GM19438 (cell line): Measurements from ENCODE around the gene MRTFB.
"Not testable (repeated sequence)": the region's sequence is repeated elsewhere in the genome, so short reads cannot be mapped to it uniquely, and the experiment has no call there.

ENCODE experiments used
- ATAC-seq: cut with Tn5 transposase; IDR thresholded peaks from one replicate; pipeline ENCODE4 v1.9.1; 2021; ENCODE audit warnings: low read depth; ENCODE audit not compliant: unreplicated experiment

MRTFB gene

DNA sequence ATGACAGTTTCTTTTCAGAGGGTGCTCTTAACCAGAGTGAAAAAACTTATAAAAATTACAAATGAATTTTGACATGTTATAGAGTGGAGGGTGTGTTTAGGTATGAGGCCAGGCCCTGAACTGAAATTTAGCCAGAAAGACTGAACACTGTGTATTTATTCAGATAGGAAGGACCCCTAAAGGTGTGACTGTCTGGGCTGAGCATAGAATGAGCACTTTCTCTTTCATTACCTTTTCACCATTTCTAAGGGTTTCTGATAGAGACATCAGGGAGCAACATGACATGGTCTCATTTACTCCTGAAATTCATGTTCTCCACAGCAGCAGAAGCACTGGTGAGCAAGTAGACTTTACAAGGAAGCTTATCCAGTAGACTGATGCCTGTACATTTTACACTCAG is 32.9 kb downstream of the MRTFB start:
- no peak for ATAC-seq

DNA sequence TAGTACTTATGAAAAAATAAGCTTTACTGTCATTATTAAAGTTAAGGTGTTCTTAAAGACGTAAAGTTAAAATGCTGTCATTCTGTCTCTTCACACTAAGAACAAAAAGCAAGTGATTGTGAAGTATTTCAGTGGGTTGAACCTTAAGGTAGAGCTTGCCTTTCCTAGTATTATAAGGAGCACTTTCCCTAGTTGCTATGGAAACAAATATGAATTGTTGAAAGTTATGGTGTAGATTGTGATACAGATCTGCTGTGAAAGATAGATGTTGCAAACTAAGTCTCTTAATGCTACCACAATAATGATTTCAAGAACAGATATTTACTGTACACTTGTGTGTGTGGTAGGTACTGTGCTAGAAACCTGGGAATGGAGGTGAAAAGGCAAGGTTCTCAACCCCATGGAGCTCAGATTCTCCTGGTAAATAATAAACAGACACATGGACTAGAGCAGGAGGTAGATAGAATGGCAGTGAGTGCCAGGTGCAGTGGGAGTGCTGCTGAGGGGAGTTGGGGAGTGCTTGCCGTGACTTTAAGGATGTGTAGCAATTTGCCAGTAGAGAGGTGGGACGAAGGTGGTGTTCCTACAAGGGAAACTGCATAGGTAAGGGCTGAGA is 34.7 kb downstream of the MRTFB start:
- no peak for ATAC-seq

DNA sequence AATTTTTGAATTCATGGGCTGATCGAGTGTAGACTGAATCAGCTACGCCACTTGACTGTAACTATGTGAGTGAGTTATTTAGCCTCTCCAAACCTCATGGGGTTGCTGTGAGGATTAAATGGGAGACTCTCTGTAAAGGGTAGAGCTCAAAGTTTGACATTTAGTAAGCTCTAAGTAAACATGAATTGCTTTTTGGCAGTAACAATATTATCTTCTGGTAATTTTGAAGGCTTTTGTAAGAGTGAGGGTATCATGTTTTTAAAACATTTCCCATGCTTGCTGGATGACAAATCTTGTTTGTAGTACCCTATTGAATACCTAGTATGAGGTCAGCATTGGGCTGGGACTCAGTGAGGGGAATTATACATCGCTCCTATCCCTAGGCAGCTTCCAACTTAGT is 35.3 kb downstream of the MRTFB start:
- no peak for ATAC-seq

DNA sequence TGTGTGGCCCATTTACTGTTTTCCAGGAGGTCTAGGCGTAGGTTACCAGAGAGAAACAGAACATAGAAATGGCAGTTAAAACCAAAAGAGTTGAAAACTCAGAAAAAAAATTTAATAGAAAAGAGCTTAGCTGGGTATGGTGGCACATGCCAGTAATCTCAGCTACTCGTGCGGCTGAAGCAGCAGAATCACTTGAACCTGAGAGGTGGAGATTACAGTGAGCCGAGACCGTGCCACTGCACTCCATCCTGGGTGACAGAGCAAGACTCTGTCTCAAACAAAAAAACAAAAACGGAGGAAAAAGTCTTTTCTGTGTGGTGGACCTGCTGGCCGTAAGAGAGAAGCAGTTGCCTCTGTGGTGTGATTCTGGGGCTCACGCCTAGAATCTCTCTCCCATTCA is 35.8 kb downstream of the MRTFB start:
- no peak for ATAC-seq

DNA sequence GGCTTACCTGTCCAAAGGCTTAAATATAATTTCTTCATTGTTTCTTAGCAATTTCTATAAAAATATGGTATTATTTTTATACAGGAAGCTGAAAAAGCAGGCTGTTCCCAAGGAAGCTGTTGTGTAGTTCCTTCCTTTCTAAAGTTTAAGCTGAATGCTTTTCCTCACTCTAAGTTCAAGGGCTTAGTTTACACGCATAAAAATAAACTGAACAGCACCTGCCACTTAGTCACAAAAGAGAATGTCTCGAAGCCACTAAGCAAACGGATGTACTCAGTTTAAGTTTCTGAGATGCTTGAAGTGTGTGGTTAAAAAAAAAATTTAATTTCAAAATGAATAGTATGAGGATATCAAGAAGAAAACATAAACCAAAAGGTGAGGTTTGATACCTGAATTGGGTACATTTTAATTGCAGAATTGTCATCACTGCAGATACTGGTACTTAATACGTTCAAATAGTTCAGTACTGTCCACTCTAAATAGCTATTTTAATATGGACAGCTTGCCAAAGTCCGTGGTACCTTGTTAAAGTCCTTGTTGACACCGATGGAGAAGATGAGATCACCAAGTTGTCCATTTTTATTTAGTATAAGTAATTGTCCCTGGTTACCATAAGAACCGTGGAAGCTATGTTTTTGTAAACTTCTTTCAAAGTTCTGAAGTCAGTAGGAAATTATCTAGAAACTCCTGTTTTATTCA is 38.1 kb downstream of the MRTFB start:
- ATAC-seq, result no peak

DNA sequence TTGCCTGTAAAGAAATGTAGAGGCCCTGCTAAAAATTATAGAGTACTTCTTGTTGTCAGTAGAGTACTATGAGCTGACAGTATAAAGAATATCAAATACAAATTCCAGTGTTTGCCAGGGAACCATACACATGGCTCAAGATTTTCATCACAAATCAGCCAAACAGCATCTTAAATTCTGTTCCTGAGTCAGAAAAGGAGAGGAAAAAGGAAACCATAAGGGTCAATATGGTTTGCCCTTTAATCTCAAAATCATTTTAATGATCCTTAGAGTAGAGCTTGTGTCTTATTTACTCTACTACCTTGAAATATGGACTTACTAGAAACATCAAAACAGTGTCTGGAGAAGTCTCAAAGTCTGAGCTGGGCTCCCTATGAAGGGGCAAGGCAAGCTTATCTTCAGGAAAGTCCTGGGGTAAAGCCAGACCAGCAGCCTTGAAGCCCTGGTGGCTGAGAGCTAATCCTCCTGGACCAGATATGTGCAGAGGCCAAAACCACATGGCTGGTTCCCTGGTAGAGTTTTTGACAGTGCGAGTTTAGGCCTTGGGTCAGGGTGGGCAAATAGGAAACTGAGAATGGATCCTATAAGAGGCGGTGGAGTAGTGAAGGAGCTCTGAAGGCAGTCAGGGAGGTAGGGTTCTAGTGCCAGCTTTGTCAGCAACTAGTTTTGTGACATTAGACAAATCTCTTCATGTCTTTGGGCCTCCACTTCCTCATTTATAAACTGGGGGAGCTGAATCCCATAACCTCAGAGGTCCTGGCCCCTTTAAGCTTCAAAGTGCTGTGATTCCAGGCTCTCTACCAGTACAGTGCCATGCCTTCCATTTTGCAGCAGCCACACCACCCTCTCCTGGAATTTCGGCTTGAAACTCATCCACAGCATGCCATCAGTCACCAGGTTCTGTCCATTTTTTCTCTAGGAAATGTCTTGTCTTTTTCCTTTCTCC is 38.9 kb downstream of the MRTFB start:
- no peak for ATAC-seq

DNA sequence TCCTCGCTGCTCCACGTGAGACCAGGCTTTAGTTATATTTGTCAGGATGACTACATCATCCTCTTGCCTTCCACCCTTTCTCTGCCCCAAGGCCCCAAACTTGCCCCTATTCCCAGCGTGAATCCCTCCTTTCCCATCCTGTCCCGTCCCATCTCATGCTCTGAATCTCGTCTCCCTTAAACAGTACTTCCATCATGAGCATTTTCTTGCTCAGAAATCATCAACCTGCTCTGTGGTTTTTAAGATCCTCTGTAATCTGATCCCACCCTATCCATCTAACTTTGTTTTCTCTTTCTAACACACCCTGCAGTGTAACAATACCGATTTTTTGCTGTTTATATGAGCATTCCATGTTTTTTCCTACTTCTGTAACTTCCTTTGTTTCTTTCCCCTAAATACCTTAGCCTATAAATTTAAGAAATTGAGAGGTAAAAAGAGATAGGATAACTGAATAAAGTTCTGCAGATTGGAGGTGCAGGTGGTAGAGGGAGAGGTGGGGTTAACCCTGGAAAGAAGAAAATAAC is 39.7 kb downstream of the MRTFB start:
- ATAC-seq, result no peak

DNA sequence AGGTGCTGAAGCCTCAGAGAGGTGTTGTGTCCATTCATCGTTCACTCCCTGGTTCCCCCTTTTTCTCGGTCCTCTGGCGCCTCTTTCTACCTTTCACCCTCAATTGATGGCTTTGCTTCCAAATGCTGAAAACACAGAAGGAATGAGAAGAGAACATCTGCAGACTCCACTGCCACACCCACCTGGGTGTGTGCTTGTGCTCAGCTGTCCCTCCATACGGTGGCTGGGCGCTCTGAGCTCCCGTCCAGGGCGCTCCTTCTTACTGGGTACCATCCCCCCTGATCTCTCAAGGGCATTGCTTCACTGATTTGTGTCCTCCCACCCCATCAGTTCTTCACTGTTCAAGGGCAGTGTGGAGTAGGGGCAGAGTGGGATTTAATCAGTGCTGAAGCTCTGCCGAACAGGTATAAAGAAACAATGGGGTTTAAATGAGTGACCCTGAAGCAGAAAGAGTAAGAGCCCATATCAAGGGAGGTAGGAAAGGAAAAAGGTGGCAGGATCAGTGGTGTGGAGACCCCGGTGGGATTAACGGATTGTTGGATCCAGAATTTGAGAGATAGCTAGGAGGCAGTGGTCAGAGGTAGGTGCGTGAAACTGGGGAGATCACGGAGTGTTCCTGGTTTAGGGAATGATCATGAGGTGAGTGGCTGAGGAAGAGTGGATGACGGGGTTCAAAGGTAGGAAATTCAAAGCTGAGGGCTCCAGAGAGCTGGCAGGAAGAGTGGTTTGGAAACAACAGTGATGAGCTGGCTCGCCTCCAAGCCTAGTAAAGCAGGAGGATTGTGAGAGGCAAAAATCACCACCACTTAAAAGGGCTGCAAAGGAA is 40.8 kb downstream of the MRTFB start:
- ATAC-seq, result no peak

DNA sequence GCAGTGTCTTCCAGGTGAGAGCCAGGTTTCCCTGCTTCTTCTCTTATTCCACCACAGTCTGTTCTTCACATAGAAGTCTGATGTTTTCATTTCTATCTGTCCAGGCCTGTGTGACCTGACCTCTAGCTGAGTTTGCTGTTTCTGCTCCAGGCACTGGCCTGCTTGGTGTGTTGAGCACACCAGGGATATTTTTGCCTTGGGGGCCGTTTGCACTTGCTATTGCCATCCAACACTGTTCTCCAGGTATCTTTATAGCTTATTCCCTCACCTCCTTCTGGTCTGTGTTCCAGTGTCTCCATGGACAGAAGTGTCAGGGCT is 41.4 kb downstream of the MRTFB start:
- ATAC-seq, result no peak

DNA sequence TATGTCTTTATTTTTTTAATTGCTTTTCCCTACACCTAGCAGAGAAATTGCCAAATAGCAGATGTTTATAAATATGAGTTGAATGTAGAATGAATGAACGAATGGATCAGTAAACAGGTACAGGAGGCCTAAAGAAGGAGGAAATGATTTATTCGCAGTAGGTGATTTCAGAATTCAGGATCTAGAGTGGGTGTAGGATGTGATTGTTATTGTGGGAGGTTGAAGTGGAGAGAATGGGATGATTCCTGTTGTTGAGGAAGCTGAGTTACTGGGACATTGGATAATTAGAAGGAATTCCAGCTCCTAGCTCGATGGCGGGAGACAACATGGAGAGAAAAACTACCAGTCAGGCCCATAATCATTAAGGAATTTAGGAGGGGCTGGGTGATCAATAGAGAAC is 42.2 kb downstream of the MRTFB start:
- ATAC-seq, result no peak

DNA sequence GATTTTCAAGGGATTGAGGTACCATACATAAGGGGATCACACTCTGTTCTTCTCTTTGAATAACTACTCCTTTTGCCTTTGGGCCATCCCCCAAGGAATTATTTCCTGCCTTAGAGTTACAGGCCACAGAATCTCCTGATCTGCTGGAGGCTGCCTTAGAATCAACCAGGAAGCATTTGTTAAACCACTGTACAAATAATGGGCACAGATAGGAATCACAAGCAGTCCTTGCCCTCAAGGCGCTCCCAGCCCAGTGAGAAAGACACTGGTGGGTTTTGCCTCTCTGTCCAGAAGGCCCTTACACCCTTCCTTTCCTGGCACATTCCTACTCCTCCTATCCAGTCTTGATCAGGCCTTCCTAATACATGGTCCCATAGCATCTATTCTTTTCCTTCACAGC is 45.9 kb downstream of the MRTFB start:
- no peak for ATAC-seq

DNA sequence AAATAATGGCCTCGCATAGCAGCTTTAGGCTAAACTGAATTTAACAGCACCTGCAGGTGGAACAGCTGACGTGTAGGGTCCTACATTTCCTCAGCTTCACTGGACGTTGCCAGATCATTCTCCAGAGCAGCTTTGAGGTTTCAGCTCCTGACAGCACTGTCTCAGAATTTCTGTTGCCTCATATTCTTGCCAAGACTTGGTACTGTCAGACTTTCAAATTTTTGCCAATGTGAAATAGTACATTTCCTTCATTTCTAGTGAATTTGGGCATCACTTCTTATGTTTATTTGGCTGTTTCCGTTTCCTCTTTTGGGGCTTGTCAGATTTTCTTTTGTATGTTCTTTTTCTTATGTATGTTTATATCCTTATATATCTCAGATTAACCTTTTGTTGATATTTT is 48.7 kb downstream of the MRTFB start:
- no peak for ATAC-seq

DNA sequence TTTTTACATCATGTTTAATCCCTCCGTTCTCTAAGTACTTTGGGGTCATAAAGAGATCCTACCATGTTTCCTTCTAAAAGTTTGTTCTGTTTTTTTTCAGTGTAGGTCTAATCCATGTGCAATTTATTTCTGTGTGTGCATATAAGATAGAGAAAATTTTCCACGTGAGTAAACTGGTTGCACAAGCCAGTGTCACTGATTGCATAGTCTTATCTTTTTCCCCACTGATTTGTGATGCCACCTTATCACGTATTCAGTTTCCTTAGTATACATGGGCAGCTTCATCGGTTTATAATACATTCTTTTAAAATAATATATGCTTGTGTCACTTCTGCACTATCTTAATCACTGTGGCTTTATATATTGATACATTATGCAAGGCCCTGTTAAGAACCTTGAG is 49.2 kb downstream of the MRTFB start:
- no peak for ATAC-seq

DNA sequence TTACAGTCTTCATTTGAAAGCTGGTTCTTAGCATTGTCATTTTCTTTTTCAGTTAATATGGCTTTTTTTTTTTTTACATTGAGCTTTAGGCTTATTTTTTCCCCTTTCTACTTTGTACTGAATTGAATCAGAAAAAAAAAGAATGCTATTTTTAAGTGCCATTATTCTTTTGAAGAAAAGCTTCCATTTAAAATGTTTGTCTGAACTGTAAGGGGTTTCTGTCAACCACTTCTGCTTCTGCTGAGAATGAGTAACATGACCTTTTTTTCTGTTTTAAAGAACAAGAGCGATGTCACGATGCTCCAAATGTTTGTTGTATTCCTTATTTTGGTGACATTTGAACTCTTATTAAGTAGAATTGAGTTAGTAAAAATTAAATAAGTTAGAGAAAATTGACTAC is 50.0 kb downstream of the MRTFB start:
- no peak for ATAC-seq

DNA sequence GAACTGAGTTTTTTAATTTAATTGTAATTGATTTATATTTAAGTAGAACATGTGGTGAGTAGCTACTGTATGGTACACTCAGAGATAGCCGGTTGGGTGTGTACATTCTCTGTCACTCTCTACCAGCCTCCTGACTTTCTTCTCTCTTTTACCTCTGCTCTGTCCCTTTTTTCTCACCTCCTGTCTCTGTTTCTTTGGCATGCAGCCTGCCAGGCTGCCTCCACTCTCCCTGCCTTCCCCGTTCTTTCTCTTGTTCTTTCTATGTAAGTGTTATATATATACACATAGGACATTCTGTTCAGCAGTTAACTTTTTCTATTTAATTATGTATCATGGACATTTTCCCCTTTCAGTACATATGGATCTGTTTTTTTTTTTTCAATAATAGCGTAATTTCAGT is 50.8 kb downstream of the MRTFB start:
- no peak for ATAC-seq

DNA sequence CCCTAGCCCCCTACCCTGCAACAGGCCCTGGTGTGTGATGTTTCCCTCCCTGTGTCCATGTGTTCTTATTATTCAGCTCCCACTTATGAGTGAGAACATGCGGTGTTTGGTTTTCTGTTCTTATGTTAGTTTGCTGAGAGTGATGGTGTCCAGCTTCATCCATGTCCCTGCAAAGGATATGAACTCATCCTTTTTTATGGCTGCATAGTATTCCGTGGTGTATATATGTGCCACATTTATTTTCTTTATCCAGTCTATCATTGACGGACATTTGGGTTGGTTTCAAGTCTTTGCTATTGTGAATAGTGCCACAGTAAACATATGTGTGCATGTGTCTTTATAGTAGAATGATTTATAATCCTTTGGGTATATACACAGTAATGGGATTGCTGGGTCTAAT is 51.3 kb downstream of the MRTFB start:
- not testable (repeated sequence) for ATAC-seq

DNA sequence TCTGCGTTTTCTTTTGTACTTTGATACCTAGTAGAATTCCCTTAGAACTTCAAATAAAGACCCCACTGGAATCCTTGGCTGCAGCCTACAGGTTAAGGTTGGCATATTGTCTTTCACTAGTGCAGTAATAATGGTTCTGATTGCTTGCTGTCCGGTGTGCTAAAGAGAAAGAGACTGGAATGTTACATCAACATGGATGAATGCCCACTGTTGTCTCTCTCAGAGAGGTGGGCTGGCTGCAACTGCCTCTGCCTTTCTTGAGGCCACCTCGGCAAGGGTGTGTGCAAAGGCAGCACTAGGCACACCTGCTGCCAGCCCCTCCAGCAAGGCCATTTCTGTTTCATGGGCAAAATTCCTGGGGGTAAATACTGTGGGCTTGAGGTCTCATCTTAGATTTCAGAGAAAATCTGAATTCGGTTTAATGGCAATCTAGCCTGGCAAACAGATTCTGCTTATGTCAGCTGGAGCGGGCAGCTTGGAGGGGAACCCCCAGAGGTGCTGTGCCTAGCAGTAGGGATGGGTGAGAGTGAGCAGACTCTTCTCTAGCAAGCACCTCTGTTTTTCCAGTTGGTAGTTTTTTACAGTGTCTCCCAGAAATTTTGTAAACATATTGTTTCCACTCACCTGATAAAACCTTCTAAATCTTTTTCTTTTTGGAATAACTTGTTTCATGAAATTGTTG is 54.0 kb downstream of the MRTFB start:
- ATAC-seq, result no peak

DNA sequence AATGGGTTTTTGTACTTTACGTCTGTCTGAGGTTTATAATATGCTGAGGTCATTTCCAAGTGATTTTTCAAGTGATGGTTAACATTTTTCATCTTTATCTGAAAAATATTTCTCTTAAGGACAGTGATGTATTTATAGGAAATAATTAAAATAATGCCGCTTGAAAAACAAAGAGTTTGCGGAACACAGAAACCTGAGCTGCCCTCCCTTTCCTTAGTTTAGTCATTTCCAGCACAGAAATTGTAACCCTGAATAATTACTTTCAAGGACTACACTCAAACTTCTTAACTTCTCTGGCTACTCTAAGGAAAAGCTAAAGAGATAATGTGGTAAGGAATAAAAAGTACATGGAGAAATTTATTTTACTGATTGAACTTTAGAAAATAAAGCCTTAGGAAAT is 54.6 kb downstream of the MRTFB start:
- ATAC-seq, result no peak

DNA sequence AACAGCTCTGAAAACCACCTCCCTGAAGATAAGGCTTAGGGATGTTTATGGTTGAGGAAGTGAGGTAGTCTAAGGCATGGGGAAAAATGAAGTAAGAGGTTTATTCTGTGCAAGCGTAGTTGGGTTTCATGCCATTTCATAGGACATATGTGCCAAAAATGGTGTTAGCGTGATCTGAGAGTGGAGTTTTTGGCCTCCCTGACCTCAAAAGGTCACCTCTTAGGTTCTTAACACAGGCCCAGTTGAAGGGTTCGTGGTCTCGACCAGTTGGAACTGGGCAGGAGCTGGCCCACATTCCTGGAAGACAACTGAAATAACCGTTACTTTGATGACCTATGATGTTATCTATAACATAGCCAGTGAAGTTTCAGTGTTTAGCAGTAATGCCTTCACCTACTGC is 57.0 kb downstream of the MRTFB start:
- ATAC-seq, result no peak

DNA sequence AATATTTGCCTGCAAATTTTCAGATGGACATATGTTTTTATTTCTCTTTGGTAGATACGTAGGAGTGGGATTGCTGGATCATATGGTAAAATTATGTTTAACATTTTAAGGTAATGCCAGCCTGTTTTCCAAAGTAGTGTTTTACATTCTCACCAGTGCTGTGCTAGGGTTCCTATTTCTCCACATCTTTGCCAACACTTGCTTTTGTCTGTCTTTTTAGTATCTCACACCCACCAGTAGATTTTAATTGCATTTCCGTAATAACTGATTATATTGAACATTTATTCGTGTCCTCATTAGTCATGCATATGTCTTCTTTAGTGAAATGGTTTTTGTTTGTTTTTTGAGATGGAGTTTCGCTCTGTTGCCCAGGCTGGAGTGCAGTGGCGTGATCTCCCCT is 58.4 kb downstream of the MRTFB start:
- ATAC-seq, result no peak
